SJCRH30 (cell line): ENCODE data around the gene PCBD1. TPM values are rescaled to one million over a fixed set of nuclear protein-coding genes. Genes with fewer than 3 reads are reported as not detected.
A peak's percentile ranks its signal among the peaks of the same experiment; 100 is the strongest.
"Not testable (repeated sequence)": the region's sequence is repeated elsewhere in the genome, so short reads cannot be mapped to it uniquely, and the experiment has no call there.

Experiments used
- DNase-seq, 2 experiments: peaks; one replicate each; pipeline ENCODE4 v3.0.0-alpha.2; 2015 to 2020
- H3K27ac ChIP-seq: fragments of 250-450 bp; sonication (Bioruptor Pico); 2 replicates; pipeline ENCODE4 v1.5.1; 2020; ENCODE audit warnings: mild to moderate bottlenecking, moderate library complexity
- H3K27me3 ChIP-seq: fragments of 250-450 bp; sonication (Bioruptor Pico); 2 replicates; pipeline ENCODE4 v1.5.1; 2020; ENCODE audit warnings: mild to moderate bottlenecking, moderate library complexity
- H3K36me3 ChIP-seq: fragments of 250-450 bp; sonication (Bioruptor Pico); 2 replicates; pipeline ENCODE4 v1.5.1; 2020; ENCODE audit warnings: mild to moderate bottlenecking, moderate library complexity
- H3K4me1 ChIP-seq: fragments of 250-450 bp; sonication (Bioruptor Pico); 2 replicates; pipeline ENCODE4 v1.5.1; 2020; ENCODE audit warnings: mild to moderate bottlenecking, moderate library complexity
- H3K4me3 ChIP-seq: fragments of 250-450 bp; sonication (Bioruptor Pico); 2 replicates; pipeline ENCODE4 v1.5.1; 2020; ENCODE audit warnings: mild to moderate bottlenecking, moderate library complexity
- H3K9me3 ChIP-seq: fragments of 250-450 bp; sonication (Bioruptor Pico); replicated peaks from 2 replicates; pipeline ENCODE4 v1.5.1; 2020; ENCODE audit warnings: mild to moderate bottlenecking, moderate library complexity
- total RNA-seq: library from RNA; depleted of rRNA; stranded (reverse); fragments of >200 nt; shearing (Covaris generic); gene quantifications from 2 replicates; pipeline ENCODE4 v1.2.3, GENCODE V29; 2014

The PCBD1 gene
- total RNA-seq, 1 experiment from 2014 or later: 25.5 TPM

- DNase-seq: peak; percentile 24 to 45
- Histone ChIP-seq H3K4me1 (no peaks in the 10 kb centered on the region), H3K27me3 (no peaks in the 10 kb centered on the region), H3K4me3 (no peak overlapping the region), H3K9me3 (no peaks in the 10 kb centered on the region), H3K36me3 (no peaks in the 10 kb centered on the region), H3K27ac (no peak overlapping the region)
Measured at GRCh38 chr10:70925377-70926225, 37.2 kb upstream of the PCBD1 start.

- no peaks in the 10 kb centered on the region for H3K27me3 ChIP-seq
- no peak for DNase-seq
Measured at GRCh38 chr10:70923696-70924095, 35.3 kb upstream of the PCBD1 start.

GRCh38 chr10:70921285-70921684 lies 32.9 kb upstream of the PCBD1 start:
- H3K36me3 ChIP-seq: no peaks in the 10 kb centered on the region
- H3K27me3 ChIP-seq: no peaks in the 10 kb centered on the region
- H3K27ac ChIP-seq: no peak overlapping the region
- no peak overlapping the region for H3K4me3 ChIP-seq
- no peak for DNase-seq
- H3K9me3 ChIP-seq: no peaks in the 10 kb centered on the region
- H3K4me1 ChIP-seq: no peaks in the 10 kb centered on the region

More at GRCh38 chr10:70923696-70924095, 35.3 kb upstream of the PCBD1 start:
- no peaks in the 10 kb centered on the region for H3K36me3 ChIP-seq
- H3K27ac ChIP-seq: no peak overlapping the region
- no peaks in the 10 kb centered on the region for H3K4me1 ChIP-seq
- no peak overlapping the region for H3K4me3 ChIP-seq
- no peaks in the 10 kb centered on the region for H3K9me3 ChIP-seq

GRCh38 chr10:70920519-70920918 lies 32.2 kb upstream of the PCBD1 start:
- H3K9me3 ChIP-seq: no peaks in the 10 kb centered on the region
- no peaks in the 10 kb centered on the region for H3K4me1 ChIP-seq
- no peaks in the 10 kb centered on the region for H3K27me3 ChIP-seq
- no peaks in the 10 kb centered on the region for H3K36me3 ChIP-seq
- H3K4me3 ChIP-seq: no peak overlapping the region
- H3K27ac ChIP-seq: no peak overlapping the region
- no peak for DNase-seq

- H3K27me3 ChIP-seq, H3K9me3 ChIP-seq, H3K27ac ChIP-seq, H3K4me3 ChIP-seq, H3K4me1 ChIP-seq, DNase-seq, H3K36me3 ChIP-seq: not testable (repeated sequence)
Measured at GRCh38 chr10:70919906-70920305, 31.5 kb upstream of the PCBD1 start.

- Histone ChIP-seq H3K36me3 (no peaks in the 10 kb centered on the region), H3K9me3 (no peaks in the 10 kb centered on the region), H3K27me3 (no peaks in the 10 kb centered on the region), H3K4me3 (no peak overlapping the region), H3K4me1 (no peaks in the 10 kb centered on the region), H3K27ac (no peak overlapping the region)
- peak; percentile 36 to 59 for DNase-seq
Measured at GRCh38 chr10:70918851-70919530, 30.6 kb upstream of the PCBD1 start.

DNA sequence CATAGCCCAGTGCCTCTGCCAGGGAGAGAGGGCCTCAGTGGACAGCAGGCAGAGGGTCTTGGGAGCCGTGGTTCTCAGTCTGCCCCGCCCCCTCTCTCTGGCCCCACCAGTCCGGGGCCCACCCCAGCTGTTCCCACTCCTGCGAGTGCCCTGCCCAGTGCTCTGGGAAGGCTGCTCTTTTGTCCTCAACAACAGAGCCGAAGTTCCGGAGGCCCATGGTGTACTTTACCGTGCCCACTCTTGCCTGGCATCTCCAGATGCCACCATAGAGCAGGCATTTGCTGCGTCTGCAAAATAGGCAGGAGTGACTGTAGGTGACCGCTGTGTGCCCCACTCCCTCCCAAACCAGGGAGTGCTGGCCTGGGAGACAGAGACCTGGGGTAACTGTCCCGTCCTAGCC lies 29.3 kb upstream of the PCBD1 start:
- H3K4me1 ChIP-seq: no peaks in the 10 kb centered on the region

GRCh38 chr10:70917226-70917625 lies 28.9 kb upstream of the PCBD1 start:
- Histone ChIP-seq H3K9me3 (no peaks in the 10 kb centered on the region), H3K27ac (no peak overlapping the region), H3K36me3 (no peaks in the 10 kb centered on the region), H3K27me3 (no peaks in the 10 kb centered on the region), H3K4me3 (no peak overlapping the region), H3K4me1 (no peaks in the 10 kb centered on the region)
- no peak for DNase-seq

More for the DNA sequence above, 29.3 kb upstream of the PCBD1 start:
- Histone ChIP-seq H3K27ac (no peak overlapping the region), H3K4me3 (no peak overlapping the region), H3K9me3 (no peaks in the 10 kb centered on the region), H3K36me3 (no peaks in the 10 kb centered on the region), H3K27me3 (no peaks in the 10 kb centered on the region)
- DNase-seq: no peak

GRCh38 chr10:70916241-70916640 lies 27.9 kb upstream of the PCBD1 start:
- no peaks in the 10 kb centered on the region for H3K36me3 ChIP-seq
- no peak for DNase-seq
- no peaks in the 10 kb centered on the region for H3K9me3 ChIP-seq
- no peaks in the 10 kb centered on the region for H3K27me3 ChIP-seq
- no peak overlapping the region for H3K4me3 ChIP-seq
- H3K27ac ChIP-seq: no peak overlapping the region
- no peaks in the 10 kb centered on the region for H3K4me1 ChIP-seq

DNA sequence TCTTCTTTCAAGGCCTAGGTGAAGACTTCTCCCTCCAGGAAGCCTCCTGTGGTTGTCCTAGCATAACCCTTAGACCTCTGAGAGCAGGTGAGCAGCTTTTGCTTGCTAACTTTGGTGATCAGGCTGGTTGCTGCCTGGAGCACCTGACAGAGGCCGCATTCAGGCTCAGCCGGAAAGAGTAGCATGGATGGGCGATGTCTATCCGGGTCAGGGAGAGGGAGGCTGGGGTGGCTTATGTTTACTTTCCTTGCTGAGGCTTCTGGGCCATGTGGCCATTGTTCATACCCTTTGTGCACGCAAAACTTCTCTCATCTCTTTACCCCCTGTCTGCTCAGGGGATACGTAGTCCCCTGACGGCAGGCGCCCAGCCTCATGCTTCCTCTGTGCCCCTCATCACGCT lies 27.4 kb upstream of the PCBD1 start:
- H3K36me3 ChIP-seq: no peaks in the 10 kb centered on the region
- H3K4me3 ChIP-seq: no peak overlapping the region
- no peaks in the 10 kb centered on the region for H3K9me3 ChIP-seq
- no peaks in the 10 kb centered on the region for H3K4me1 ChIP-seq
- no peaks in the 10 kb centered on the region for H3K27me3 ChIP-seq
- no peak overlapping the region for H3K27ac ChIP-seq
- no peak for DNase-seq

- Histone ChIP-seq H3K27me3 (no peaks in the 10 kb centered on the region), H3K27ac (no peak overlapping the region), H3K9me3 (no peaks in the 10 kb centered on the region), H3K4me1 (no peaks in the 10 kb centered on the region), H3K36me3 (no peaks in the 10 kb centered on the region), H3K4me3 (no peak overlapping the region)
- DNase-seq: no peak
Measured at GRCh38 chr10:70915206-70915605, 26.8 kb upstream of the PCBD1 start.

DNA sequence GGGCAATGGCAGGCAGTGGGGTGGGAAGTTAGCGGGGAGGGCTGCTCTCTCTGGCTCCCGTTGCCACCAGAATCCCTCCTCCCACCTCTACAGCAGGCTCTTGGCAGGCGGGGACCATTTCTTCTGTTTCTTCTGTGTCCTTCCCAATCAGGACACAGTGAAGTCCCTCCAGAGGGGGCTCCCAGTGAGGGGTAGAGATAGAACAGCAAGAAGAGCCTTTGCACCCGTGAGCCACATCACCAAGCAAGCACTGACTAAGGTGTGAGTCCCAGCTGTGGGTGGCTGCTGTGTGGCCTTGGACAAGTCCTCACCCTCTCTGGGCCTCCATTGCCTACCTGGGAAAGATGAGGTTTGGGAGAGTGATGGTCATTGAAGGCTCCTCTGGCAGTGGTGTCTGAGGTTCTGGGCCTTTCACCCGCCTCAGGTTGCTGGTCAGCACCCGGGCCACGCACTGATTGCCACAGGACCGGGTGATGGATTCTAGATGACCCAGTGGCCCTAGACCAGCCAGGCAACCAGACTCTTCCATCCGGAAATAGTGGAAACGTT lies 26.0 kb upstream of the PCBD1 start:
- H3K36me3 ChIP-seq: no peaks in the 10 kb centered on the region
- DNase-seq: no peak
- no peaks in the 10 kb centered on the region for H3K4me1 ChIP-seq
- H3K27me3 ChIP-seq: no peaks in the 10 kb centered on the region
- no peak overlapping the region for H3K4me3 ChIP-seq
- H3K27ac ChIP-seq: no peak overlapping the region
- H3K9me3 ChIP-seq: no peaks in the 10 kb centered on the region

GRCh38 chr10:70913893-70914240 lies 25.5 kb upstream of the PCBD1 start:
- Histone ChIP-seq H3K27ac (no peak overlapping the region), H3K4me3 (no peak overlapping the region), H3K9me3 (no peaks in the 10 kb centered on the region), H3K27me3 (no peaks in the 10 kb centered on the region), H3K4me1 (no peaks in the 10 kb centered on the region), H3K36me3 (no peaks in the 10 kb centered on the region)
- DNase-seq: no peak

DNA sequence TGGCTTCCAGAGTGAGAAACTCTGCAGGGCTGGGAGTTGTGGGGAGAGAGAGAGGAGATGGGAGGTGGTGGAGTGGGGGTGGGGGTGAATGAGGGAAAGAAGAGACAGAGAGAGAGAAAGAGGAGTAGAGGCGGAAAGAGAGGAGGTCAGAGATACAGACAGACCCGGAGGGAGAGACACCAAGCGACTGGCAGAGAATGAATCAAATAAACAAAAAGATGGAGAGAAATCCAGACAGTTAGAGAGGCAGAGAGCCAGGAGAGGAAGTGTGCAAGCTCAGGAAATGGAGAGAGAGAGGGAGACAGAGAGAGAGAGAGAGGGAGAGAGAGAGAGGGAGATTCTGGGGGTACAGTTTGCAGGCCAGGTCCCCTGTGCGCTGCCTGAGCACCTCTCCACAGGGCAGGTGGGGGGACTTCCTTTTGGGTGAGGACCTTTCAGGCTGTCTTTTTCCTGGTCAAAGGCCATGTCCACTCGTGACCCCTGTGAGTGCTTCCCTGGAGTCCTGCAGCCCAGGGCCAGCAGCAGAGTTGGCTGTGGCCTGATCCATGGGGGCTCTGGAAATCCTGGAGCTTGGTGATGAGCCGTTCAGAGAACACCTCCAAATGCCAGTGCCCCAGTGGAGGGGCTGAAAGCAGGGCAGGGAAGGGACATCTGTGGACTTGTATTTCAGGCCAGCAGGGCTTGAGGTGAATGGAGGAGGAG lies 25.0 kb upstream of the PCBD1 start:
- H3K9me3 ChIP-seq: no peaks in the 10 kb centered on the region
- H3K27me3 ChIP-seq: no peaks in the 10 kb centered on the region
- no peak overlapping the region for H3K27ac ChIP-seq
- no peaks in the 10 kb centered on the region for H3K4me1 ChIP-seq
- DNase-seq: no peak
- no peaks in the 10 kb centered on the region for H3K36me3 ChIP-seq
- H3K4me3 ChIP-seq: no peak overlapping the region

DNA sequence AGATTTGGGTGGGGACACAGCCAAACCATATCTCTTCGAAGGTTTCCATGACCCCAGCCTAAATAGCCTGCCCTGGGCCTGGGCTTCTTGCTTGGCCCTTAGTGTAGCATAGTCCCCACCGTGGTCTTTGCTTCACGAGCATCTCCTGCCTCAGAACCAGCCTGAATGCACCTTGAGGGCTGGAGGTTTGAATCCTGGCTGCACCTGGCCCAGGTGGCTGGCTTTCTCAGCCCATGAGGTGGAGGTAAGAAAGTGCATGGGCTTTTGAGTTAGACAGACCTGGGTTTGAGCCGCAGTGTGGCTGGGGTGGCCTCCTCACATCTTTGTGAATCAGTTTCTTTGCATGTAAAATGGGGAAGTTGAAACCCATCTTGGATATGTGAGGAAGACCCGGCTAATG lies 24.2 kb upstream of the PCBD1 start:
- no peaks in the 10 kb centered on the region for H3K36me3 ChIP-seq
- no peaks in the 10 kb centered on the region for H3K9me3 ChIP-seq
- H3K27me3 ChIP-seq: no peaks in the 10 kb centered on the region
- H3K4me3 ChIP-seq: no peak overlapping the region
- no peaks in the 10 kb centered on the region for H3K4me1 ChIP-seq
- no peak overlapping the region for H3K27ac ChIP-seq
- DNase-seq: no peak
